Dendritic cell treated with granulocyte-macrophage colony-stimulating factor and Interleukin-4, amounts not matched to agents 40 ng/mL and 50 ng/mL, for 4 days (primary cell): ENCODE data around the gene KANSL2.

Source experiments
- H3K27ac Mint-ChIP-seq: one replicate; pipeline ENCODE4 v1.8.0; 2022; ENCODE audit warnings: mild to moderate bottlenecking, mixed read lengths
- H3K27me3 Mint-ChIP-seq: one replicate; pipeline ENCODE4 v1.8.0; 2022; ENCODE audit warnings: mild to moderate bottlenecking, mixed read lengths
- H3K36me3 Mint-ChIP-seq: one replicate; pipeline ENCODE4 v1.8.0; 2022; ENCODE audit warnings: low read depth, mixed read lengths
- H3K4me1 Mint-ChIP-seq: one replicate; pipeline ENCODE4 v1.8.0; 2022; ENCODE audit warnings: low read depth, mixed read lengths
- H3K4me3 Mint-ChIP-seq: one replicate; pipeline ENCODE4 v1.8.0; 2022; ENCODE audit warnings: mild to moderate bottlenecking, moderate library complexity, mixed read lengths
- H3K9me3 Mint-ChIP-seq: one replicate; pipeline ENCODE4 v1.8.0; 2022; ENCODE audit warnings: mixed read lengths
- intact Hi-C: fragments of 100-400 bp; cut with micrococcal nuclease; formaldehyde crosslinking; loops from one replicate; pipeline ENCODE4 v1.15.0; 2022

Gene KANSL2

GRCh38 chr12:48615681-48616080 lies 66.4 kb downstream of the KANSL2 start:
- peaks cover 23% of the 10 kb centered on the region for H3K9me3 Mint-ChIP-seq
- intact Hi-C loops, result no loop called here
- peaks cover 27% of the 10 kb centered on the region for H3K27me3 Mint-ChIP-seq
- H3K4me1 Mint-ChIP-seq, result no peaks in the 10 kb centered on the region
- no peaks in the 10 kb centered on the region for H3K36me3 Mint-ChIP-seq
- H3K4me3 Mint-ChIP-seq, result no peak overlapping the region
- H3K27ac Mint-ChIP-seq, result no peak overlapping the region

- Mint-ChIP-seq H3K4me1 (no peaks in the 10 kb centered on the region), H3K9me3 (peaks cover 31% of the 10 kb centered on the region), H3K27me3 (peaks cover 26% of the 10 kb centered on the region), H3K36me3 (no peaks in the 10 kb centered on the region), H3K27ac (no peak overlapping the region), H3K4me3 (no peak overlapping the region)
- intact Hi-C loops, result no loop called here
These were observed 68.7 kb downstream of the KANSL2 start for GRCh38 chr12:48613321-48613720.
